IPS-NIHi7 (cell line): ENCODE data around the gene DPEP1.
"Not testable (repeated sequence)": the region's sequence is repeated elsewhere in the genome, so short reads cannot be mapped to it uniquely, and the experiment has no call there.

Source experiments
- DNase-seq: peaks from one replicate; pipeline ENCODE4 v3.0.0; 2012; ENCODE audit warnings: mixed read lengths; ENCODE audit errors: extremely low spot score

The DPEP1 gene

DNA sequence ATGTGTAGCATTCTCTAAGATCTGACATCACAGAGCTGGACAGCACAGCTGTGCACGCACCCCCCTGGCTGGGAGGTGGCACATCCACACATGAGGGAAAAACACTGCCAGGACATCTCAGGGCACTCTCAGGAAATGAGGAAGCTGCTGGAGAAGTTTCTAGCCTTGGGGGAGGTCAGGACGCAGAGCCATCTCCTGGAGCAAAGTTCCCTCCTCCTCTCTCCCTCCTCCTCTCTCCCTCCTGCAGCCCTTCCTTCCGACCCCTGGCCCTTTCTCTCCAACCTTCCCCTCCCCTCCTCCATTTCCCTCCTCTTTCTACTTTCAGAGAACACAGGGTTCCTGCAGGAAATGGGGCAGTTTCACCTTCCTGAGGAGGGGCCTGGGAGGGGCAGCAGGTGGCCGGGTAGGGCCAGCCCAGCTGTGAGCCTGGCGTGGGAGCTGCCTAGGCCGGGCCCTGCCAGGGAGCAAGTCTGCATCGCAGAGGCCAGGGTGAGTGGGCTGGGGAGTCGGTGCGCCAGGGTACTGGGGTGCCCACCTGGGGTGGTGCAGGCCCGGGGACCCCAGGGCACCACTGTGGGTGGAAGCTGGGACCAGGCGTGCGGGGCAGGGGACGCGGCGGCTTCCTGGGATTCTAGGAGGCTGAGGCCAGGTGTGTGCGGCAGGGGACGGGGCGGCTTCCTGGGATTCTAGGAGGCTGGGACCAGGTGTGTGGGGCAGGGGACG lies at the start of gene DPEP1:
TSS of gene DPEP1 (plus strand) at position 412 of the 723 bp plus-strand sequence. CDS start 16,769 bp downstream, outside the sequence.
- DNase-seq, result no peak

DNA sequence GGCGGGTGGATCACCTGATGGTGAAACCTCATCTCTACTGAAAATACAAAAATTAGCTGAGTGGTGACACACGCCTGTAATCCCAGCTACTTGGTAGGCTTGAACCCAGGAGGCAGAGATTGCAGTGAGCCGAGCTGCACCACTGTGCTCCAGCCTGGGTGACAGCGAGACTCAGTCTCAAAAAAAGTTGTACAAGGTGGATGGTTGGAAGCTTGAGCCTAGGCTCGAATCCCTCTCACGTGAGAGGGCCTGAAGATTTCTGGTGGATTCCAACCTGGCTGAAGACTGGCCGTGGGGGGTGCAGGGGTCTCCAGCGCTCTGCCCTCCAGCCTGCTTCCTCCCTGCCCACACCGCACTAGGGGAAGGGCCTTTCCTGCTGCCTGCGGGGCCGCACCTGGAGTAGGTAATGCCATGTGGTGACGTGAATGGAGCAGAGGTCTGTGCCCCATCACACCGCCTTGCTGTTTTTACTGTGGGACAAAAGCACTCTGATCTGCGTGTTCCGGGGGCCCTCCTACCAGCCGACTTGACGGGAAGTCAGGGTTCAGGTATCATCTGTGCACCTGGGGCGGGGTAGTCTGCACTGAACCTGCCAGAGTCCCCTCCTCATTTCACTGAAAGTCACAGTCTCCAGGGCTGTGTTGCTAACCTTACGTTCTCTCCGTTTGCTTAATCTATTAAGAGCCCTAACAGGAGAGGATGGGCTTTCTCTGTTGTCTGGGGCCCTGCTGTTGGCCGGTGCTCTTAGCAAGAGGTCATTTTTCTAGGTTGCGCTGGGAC lies 48.8 kb upstream of the DPEP1 start:
- no peak for DNase-seq

DNA sequence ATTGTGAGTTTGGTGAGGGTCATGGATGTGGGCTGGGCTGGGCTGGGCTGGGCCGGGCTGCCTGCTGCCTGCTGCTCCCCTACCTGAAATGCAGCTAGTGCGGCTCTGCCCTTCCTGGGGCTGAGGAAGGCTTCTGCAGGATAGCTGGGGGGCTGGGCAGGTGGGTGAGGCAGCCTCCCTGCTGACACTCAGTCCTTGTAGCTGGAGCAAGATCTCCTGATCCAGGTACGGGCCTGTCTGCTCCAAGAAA lies 48.3 kb upstream of the DPEP1 start:
- peak; percentile 62 for DNase-seq

GRCh38 chr16:89565506-89566372 lies 47.7 kb upstream of the DPEP1 start:
- peak; percentile 68 for DNase-seq

GRCh38 chr16:89567656-89568594 lies 45.5 kb upstream of the DPEP1 start:
- no peak for DNase-seq

DNA sequence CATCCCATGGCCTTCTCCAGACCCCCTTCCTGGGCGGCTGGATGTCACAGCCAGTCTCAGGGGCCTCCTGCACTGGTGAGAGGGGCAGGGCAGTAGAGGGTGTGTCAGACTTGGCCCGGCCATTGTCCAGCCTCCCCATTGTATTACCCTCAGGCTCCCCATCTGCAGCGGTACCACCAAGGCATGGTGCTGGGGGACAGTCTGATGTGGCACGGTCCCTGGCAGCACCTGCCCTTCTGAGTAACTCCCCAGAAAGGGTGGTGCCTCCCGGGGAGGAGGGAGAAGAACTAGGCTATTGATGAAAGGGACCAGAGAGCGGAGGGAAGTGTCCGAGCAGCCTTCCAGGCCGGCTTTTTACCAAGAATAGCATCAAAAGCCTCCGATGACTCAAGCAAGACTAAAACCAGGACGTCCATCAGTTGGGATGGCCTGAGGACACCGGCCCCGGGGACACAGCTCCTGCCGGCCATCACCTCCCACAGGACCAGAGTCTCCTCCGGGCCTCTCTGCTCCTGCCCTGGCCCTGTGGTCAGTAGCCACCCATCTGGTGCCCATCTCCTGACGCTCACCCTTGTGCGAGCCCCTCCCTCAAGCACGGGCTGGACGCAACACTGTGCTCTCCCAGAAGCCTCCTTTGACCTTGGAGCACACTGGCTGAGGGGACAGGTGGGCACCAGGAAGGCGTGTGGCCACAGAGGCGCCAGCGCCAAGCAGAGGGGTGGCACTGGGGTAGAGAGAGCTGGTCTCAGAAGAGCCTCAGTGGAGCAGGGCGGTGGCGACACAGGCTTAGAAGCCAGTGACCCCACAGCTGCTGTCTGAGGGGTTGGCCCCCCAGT lies 43.7 kb upstream of the DPEP1 start:
- DNase-seq, result no peak

- DNase-seq, result no peak
Measured at GRCh38 chr16:89570342-89570923, 43.0 kb upstream of the DPEP1 start.

- DNase-seq, result not testable (repeated sequence)
Measured at GRCh38 chr16:89570983-89571598, 42.4 kb upstream of the DPEP1 start.

GRCh38 chr16:89571636-89572035 lies 41.8 kb upstream of the DPEP1 start:
- no peak for DNase-seq

GRCh38 chr16:89572073-89572484 lies 41.4 kb upstream of the DPEP1 start:
- no peak for DNase-seq

- DNase-seq, result no peak
Measured at GRCh38 chr16:89572485-89573205, 40.8 kb upstream of the DPEP1 start.

DNA sequence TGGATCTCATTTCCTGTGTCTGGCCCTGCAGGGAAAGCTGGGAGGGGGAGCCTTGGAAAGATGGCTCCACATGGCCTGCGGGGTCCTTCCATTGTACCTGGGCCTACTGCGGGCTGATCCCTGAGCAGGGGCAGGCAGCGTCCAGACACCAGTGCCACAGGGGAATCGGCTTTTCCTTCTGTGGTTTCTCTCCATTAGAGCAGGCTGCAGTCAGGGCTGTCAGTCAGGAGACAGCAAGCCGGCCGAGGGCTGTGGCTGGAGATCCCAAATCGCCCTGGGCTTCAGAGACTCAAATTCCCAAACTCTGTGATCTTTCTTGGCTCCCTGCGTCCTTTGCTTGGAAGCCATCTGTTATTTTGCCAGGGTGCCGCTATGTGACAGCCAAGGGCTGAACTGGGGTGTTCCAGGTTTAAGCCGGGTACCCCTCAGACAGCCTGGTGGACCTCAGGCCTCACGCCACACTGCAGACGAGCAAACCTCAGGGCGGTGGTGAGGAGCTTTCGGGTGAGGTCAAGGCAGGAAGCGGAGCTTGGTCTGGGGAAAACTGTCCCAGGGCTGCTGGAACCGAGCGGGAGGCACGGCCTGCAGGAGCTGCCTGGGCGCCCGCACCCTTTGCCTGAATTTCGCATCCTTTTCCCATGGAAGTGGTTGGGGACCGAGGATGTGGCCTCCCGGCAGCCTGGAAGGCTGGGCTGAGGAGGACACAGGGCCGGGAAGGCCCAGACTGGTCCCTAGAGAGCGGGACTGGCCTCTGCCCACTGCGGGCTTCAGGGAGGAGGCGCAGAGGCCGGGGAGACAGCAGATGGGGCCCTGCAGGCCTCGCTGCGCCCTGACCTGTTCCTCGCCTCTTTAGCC lies 39.4 kb upstream of the DPEP1 start:
- DNase-seq, result no peak

GRCh38 chr16:89574681-89575246 lies 38.7 kb upstream of the DPEP1 start:
- peak; percentile 95 for DNase-seq

- DNase-seq, result peak; percentile 57
Measured at GRCh38 chr16:89575247-89576152, 37.9 kb upstream of the DPEP1 start, which contains the start of gene CPNE7. CPNE7 (plus strand) TSS chr16:89575758; CDS start chr16:89575898, 140 bp downstream.

DNA sequence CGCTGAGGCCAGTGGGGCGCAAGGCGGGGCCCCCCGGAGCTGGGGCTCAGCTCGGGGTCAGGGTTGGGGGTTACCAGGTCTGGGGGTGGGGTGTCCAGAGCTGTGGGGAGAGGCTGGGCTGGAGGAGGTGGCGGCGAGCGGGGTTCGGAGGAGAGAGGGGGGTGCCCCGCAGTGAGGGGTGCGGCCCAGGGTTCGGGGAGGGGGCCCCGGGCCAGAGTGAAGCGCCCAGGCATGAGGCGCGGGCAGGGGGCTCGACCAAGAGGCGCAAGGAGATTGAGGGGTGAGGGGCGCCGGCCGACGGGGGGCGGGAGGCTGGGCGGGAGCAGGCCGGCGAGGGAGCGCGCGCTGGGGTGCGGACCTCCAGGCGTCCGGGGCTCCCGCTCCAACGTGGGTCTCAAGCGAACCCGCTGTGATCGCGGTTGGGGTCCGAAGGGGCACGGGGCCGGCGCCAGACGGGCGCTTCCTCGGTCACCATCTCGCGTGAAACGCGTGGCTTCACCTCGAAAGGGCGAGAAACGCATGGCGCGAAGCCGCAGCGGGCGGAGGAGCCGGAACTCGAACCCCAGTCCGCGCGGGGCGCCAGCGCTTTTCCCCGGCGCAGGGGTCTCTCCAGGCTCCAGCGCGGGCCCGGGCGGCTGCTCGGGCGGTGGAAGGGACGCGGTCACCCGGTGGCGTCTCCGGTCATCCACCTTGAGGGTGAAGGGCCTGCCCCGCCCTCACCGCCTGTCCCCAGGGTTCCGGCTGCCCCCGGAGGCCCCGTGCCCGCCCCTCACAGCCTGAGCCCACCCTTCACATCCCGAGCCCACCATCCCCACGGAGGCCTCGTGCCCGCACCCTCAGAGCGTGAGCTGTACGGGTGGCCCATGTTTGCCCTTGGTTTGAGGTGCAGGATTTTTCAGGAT lies 37.0 kb upstream of the DPEP1 start:
- no peak for DNase-seq
